ENCODE data around the gene AP3S2. TPM values are rescaled to one million over a fixed set of nuclear protein-coding genes. Genes with fewer than 3 reads are reported as not detected.
A peak's percentile ranks its signal among the peaks of the same experiment; 100 is the strongest.

Gene AP3S2
- total RNA-seq, 1 experiment from 2014 or later, result 23.3 TPM

GRCh38 chr15:89822951-89823711 lies 70.7 kb downstream of the AP3S2 start:
- H3K4me3 ChIP-seq (replicated peaks in 1 of 2; ENCODE audit: low read depth in 1 of 2, low read length in 2 of 2), result no peak overlapping the region
- H2AFZ ChIP-seq (ENCODE audit: low read depth, low read length, poor library complexity, severe bottlenecking), result no peak overlapping the region
- peaks cover 5 to 36% of the 10 kb centered on the region in 2 experiments; a peak in 3 of 4 replicates for H3K4me1 ChIP-seq (ENCODE audit: control insufficient read depth in 1 of 2, insufficient read depth in 2 of 2, low read length in 2 of 2)
- TF ChIP-seq ATF3 (IDR thresholded peaks at IDR 0.05), result no peak
- BruUV-seq (replicated peaks), result no TSS peak
- ATAC-seq, result peak; percentile 60
- H3K79me2 ChIP-seq (ENCODE audit: insufficient read depth, low read length), result no peaks in the 10 kb centered on the region
- POLR2A ChIA-PET, result interaction anchor here (0.6 kb wide), 1 partner anchor 19 kb away, joined by 3 read pairs; no protein-coding TSS in a partner anchor
- H4K20me1 ChIP-seq (ENCODE audit: insufficient read depth), result no peaks in the 10 kb centered on the region
- H3K36me3 ChIP-seq (ENCODE audit: control insufficient read depth in 1 of 2, insufficient read depth in 2 of 2, low read length in 2 of 2), result no peaks in the 10 kb centered on the region
- intact Hi-C loops (cut with micrococcal nuclease), result no loop called here
- peak overlapping the region; percentile 17; the same call in 1 of the 2 replicates for H3K9ac ChIP-seq (ENCODE audit: low read length)
- RAD21 ChIA-PET (ENCODE audit: low non-redundant PET in 1 of 2, low total read pairs in 2 of 2, uncharacterized antibody in 2 of 2, unreplicated experiment in 2 of 2), result no interaction called here
- H3K9me3 ChIP-seq (ENCODE audit: control insufficient read depth in 1 of 2, insufficient read depth in 1 of 2, low read depth in 1 of 2, low read length in 2 of 2), result no peaks in the 10 kb centered on the region
- CTCF ChIA-PET, result no interaction called here
- peak overlapping the region; percentile 57 for H3K4me2 ChIP-seq (ENCODE audit: low read length)
- H3K9me2 ChIP-seq (ENCODE audit: insufficient read depth), result no peaks in the 10 kb centered on the region
- no peak overlapping the region for H3K27ac ChIP-seq (ENCODE audit: low read depth, low read length)
- no peak for DNase-seq (ENCODE audit: low read depth, low spot score)
- H3K27me3 ChIP-seq (ENCODE audit: insufficient read depth, low read length), result no peaks in the 10 kb centered on the region

GRCh38 chr15:89822611-89822950 lies 71.2 kb downstream of the AP3S2 start:
- BruUV-seq (replicated peaks), result no TSS peak
- peaks cover 5 to 36% of the 10 kb centered on the region in 2 experiments; a peak in 3 of 4 replicates for H3K4me1 ChIP-seq (ENCODE audit: control insufficient read depth in 1 of 2, insufficient read depth in 2 of 2, low read length in 2 of 2)
- H4K20me1 ChIP-seq (ENCODE audit: insufficient read depth), result no peaks in the 10 kb centered on the region
- H3K9me3 ChIP-seq (ENCODE audit: control insufficient read depth in 1 of 2, insufficient read depth in 1 of 2, low read depth in 1 of 2, low read length in 2 of 2), result no peaks in the 10 kb centered on the region
- no peaks in the 10 kb centered on the region for H3K9me2 ChIP-seq (ENCODE audit: insufficient read depth)
- CTCF ChIA-PET, result no interaction called here
- no peak overlapping the region for H2AFZ ChIP-seq (ENCODE audit: low read depth, low read length, poor library complexity, severe bottlenecking)
- no peak overlapping the region for H3K27ac ChIP-seq (ENCODE audit: low read depth, low read length)
- no peaks in the 10 kb centered on the region for H3K27me3 ChIP-seq (ENCODE audit: insufficient read depth, low read length)
- no peak overlapping the region for H3K4me2 ChIP-seq (ENCODE audit: low read length)
- H3K79me2 ChIP-seq (ENCODE audit: insufficient read depth, low read length), result no peaks in the 10 kb centered on the region
- POLR2A ChIA-PET, result interaction anchor here (0.6 kb wide), 1 partner anchor 19 kb away, joined by 3 read pairs; no protein-coding TSS in a partner anchor
- no peak overlapping the region for H3K9ac ChIP-seq (ENCODE audit: low read length)
- ATAC-seq (no peak), DNase-seq (ENCODE audit: low read depth, low spot score) (no peak)
- RAD21 ChIA-PET (ENCODE audit: low non-redundant PET in 1 of 2, low total read pairs in 2 of 2, uncharacterized antibody in 2 of 2, unreplicated experiment in 2 of 2), result no interaction called here
- intact Hi-C loops (cut with micrococcal nuclease), result no loop called here
- H3K36me3 ChIP-seq (ENCODE audit: control insufficient read depth in 1 of 2, insufficient read depth in 2 of 2, low read length in 2 of 2), result no peaks in the 10 kb centered on the region
- H3K4me3 ChIP-seq (replicated peaks in 1 of 2; ENCODE audit: low read depth in 1 of 2, low read length in 2 of 2), result no peak overlapping the region
- TF ChIP-seq POLR2AphosphoS5 (IDR thresholded peaks at IDR 0.05; ENCODE audit: low read depth, low read length) (no peak), ZFX (IDR thresholded peaks at IDR 0.05) (no peak), ZBTB33 (IDR thresholded peaks at IDR 0.05; ENCODE audit: extremely low read depth, insufficient replicate concordance, low read length) (no peak), CTCF (IDR thresholded peaks at IDR 0.05 in 2 of 3, conservative IDR thresholded peaks at IDR 0.05 in 1 of 3; ENCODE audit: borderline replicate concordance in 1 of 3, insufficient read depth in 1 of 3, low read depth in 2 of 3, low read length in 2 of 3) (no peak), EZH2 (IDR thresholded peaks at IDR 0.05) (no peak), SIN3A (IDR thresholded peaks at IDR 0.05; ENCODE audit: low read depth) (no peak), CEBPB (IDR thresholded peaks at IDR 0.05; ENCODE audit: low read depth) (no peak), ELF1 (IDR thresholded peaks at IDR 0.05; ENCODE audit: borderline replicate concordance, low read depth) (no peak), SRF (IDR thresholded peaks at IDR 0.05; ENCODE audit: low read depth) (no peak), JUND (IDR thresholded peaks at IDR 0.05) (no peak), CBX3 (IDR thresholded peaks at IDR 0.05; ENCODE audit: low read depth) (no peak)
